SU-DHL-6 (cell line): ENCODE results near the gene ZNF324.

Source experiments
- H2AFZ ChIP-seq: fragments of 200-600 bp; sonication (generic); 2 replicates; pipeline ENCODE4 v1.6.1; 2014; ENCODE audit warnings: low read depth, mild to moderate bottlenecking, moderate library complexity, mixed read lengths, antibody characterized with exemption, low read length; ENCODE audit not compliant: severe bottlenecking
- H3F3A ChIP-seq: fragments of 200-600 bp; shearing (Covaris generic); 2 replicates; pipeline ENCODE4 v1.6.0; 2016; ENCODE audit warnings: antibody characterized with exemption, mild to moderate bottlenecking; ENCODE audit not compliant: insufficient read depth
- H3K27ac ChIP-seq: fragments of 200-600 bp; sonication (generic); 2 replicates; pipeline ENCODE4 v1.5.1; 2016; ENCODE audit warnings: low read depth, mild to moderate bottlenecking, low read length, moderate library complexity, mixed read lengths
- H3K27me3 ChIP-seq: fragments of 200-600 bp; sonication (generic), shearing (Covaris generic); 2 replicates; pipeline ENCODE4 v1.6.0; 2014; ENCODE audit warnings: mild to moderate bottlenecking, low read length
- H3K36me3 ChIP-seq: fragments of 200-600 bp; sonication (generic); 2 replicates; pipeline ENCODE4 v1.6.1; 2014; ENCODE audit warnings: mild to moderate bottlenecking, low read length, mixed read lengths
- H3K4me2 ChIP-seq: fragments of 300-600, 200-600 bp; shearing (Covaris generic), sonication (generic); 2 replicates; pipeline ENCODE4 v1.6.0; 2014; ENCODE audit warnings: low read length, low read depth, mild to moderate bottlenecking; ENCODE audit not compliant: poor library complexity, severe bottlenecking
- H3K4me3 ChIP-seq: fragments of 200-600 bp; sonication (generic); 2 replicates; pipeline ENCODE4 v1.5.1; 2014; ENCODE audit warnings: antibody characterized with exemption, low read length, mild to moderate bottlenecking, mixed read lengths; ENCODE audit not compliant: insufficient read depth, poor library complexity, severe bottlenecking
- H3K79me2 ChIP-seq: fragments of 200-600 bp; sonication (generic); 2 replicates; pipeline ENCODE4 v1.6.1; 2014; ENCODE audit warnings: mild to moderate bottlenecking, low read length, moderate library complexity; ENCODE audit not compliant: insufficient read depth
- H3K9ac ChIP-seq: fragments of 200-600 bp; sonication (generic); 2 replicates; pipeline ENCODE4 v1.7.0; 2014; ENCODE audit warnings: mild to moderate bottlenecking, low read length
- H3K9me2 ChIP-seq: fragments of 200-600 bp; sonication (generic); replicated peaks from 2 replicates; pipeline ENCODE4 v1.6.1; 2014; ENCODE audit warnings: low read length; ENCODE audit not compliant: insufficient read depth
- H3K9me3 ChIP-seq: fragments of 200-600 bp; sonication (generic); 2 replicates; pipeline ENCODE4 v1.6.1; 2014; ENCODE audit warnings: low read length, mixed read lengths; ENCODE audit not compliant: insufficient read depth
- H4K20me1 ChIP-seq: fragments of 200-600 bp; sonication (generic); 2 replicates; pipeline ENCODE4 v1.6.1; 2014; ENCODE audit warnings: low read depth, mild to moderate bottlenecking, antibody characterized with exemption, low read length, moderate library complexity, mixed read lengths
- CTCF ChIP-seq: fragments of 200-600 bp; sonication (generic); IDR thresholded peaks from one replicate; pipeline ENCODE4 v1.5.1; 2017; ENCODE audit warnings: antibody characterized with exemption, mild to moderate bottlenecking, low read length, moderate library complexity; ENCODE audit not compliant: insufficient read depth, poor library complexity, severe bottlenecking
- EZH2phosphoT487 ChIP-seq: fragments of 200-600 bp; sonication (generic), shearing (Covaris generic); conservative IDR thresholded peaks from 2 replicates; pipeline ENCODE4 v1.6.1; 2018; ENCODE audit warnings: mild to moderate bottlenecking, antibody characterized with exemption, low read length, moderate library complexity, mixed read lengths

The ZNF324 gene

GRCh38 chr19:58479736-58480480, 13.0 kb downstream of the ZNF324 start:
- no peak overlapping the region for H3K9ac ChIP-seq
- H3K4me2 ChIP-seq = no peak overlapping the region
- no peaks in the 10 kb centered on the region for H3K9me2 ChIP-seq
- H3F3A ChIP-seq = peaks cover 4% of the 10 kb centered on the region
- no peak overlapping the region for H3K27ac ChIP-seq
- no peaks in the 10 kb centered on the region for H3K36me3 ChIP-seq
- no peak overlapping the region for H3K4me3 ChIP-seq
- TF ChIP-seq EZH2phosphoT487 (no peak), CTCF (no peak)
- H4K20me1 ChIP-seq = no peaks in the 10 kb centered on the region
- no peaks in the 10 kb centered on the region for H3K79me2 ChIP-seq
- no peaks in the 10 kb centered on the region for H3K27me3 ChIP-seq
- H2AFZ ChIP-seq = no peak overlapping the region
- H3K9me3 ChIP-seq = no peaks in the 10 kb centered on the region

- TF ChIP-seq EZH2phosphoT487 (no peak), CTCF (no peak)
- no peaks in the 10 kb centered on the region for H3K9me2 ChIP-seq
- no peaks in the 10 kb centered on the region for H3K27me3 ChIP-seq
- H3K79me2 ChIP-seq = no peaks in the 10 kb centered on the region
- no peak overlapping the region for H3K4me2 ChIP-seq
- no peak overlapping the region for H2AFZ ChIP-seq
- no peak overlapping the region for H3K4me3 ChIP-seq
- H4K20me1 ChIP-seq = no peaks in the 10 kb centered on the region
- no peaks in the 10 kb centered on the region for H3F3A ChIP-seq
- H3K9ac ChIP-seq = no peak overlapping the region
- no peak overlapping the region for H3K27ac ChIP-seq
- no peaks in the 10 kb centered on the region for H3K36me3 ChIP-seq
- no peaks in the 10 kb centered on the region for H3K9me3 ChIP-seq
Measured at GRCh38 chr19:58480481-58480830, 13.6 kb downstream of the ZNF324 start.

- Histone ChIP-seq H3K9me3 (no peaks in the 10 kb centered on the region), H3K27me3 (no peaks in the 10 kb centered on the region), H3K9ac (no peak overlapping the region), H3K9me2 (no peaks in the 10 kb centered on the region), H2AFZ (no peak overlapping the region), H3K36me3 (no peaks in the 10 kb centered on the region), H3K4me3 (no peak overlapping the region), H3K79me2 (no peaks in the 10 kb centered on the region), H3K4me2 (no peak overlapping the region), H3F3A (no peaks in the 10 kb centered on the region), H4K20me1 (no peaks in the 10 kb centered on the region), H3K27ac (no peak overlapping the region)
- no peak for TF ChIP-seq CTCF
- TF ChIP-seq EZH2phosphoT487 = no peak
Measured at GRCh38 chr19:58480831-58481230, 14.0 kb downstream of the ZNF324 start.
